Measurements from ENCODE around the gene UIMC1.

GRCh38 chr5:176873541-176874172 is 132.9 kb downstream of the UIMC1 start:
- TF ChIP-seq MAX (IDR thresholded peaks at IDR 0.05; ENCODE audit: low read depth): no peak
- TF ChIP-seq MXI1 (IDR thresholded peaks at IDR 0.05; ENCODE audit: low read depth, low read length): no peak
- TF ChIP-seq, protein P1, sequence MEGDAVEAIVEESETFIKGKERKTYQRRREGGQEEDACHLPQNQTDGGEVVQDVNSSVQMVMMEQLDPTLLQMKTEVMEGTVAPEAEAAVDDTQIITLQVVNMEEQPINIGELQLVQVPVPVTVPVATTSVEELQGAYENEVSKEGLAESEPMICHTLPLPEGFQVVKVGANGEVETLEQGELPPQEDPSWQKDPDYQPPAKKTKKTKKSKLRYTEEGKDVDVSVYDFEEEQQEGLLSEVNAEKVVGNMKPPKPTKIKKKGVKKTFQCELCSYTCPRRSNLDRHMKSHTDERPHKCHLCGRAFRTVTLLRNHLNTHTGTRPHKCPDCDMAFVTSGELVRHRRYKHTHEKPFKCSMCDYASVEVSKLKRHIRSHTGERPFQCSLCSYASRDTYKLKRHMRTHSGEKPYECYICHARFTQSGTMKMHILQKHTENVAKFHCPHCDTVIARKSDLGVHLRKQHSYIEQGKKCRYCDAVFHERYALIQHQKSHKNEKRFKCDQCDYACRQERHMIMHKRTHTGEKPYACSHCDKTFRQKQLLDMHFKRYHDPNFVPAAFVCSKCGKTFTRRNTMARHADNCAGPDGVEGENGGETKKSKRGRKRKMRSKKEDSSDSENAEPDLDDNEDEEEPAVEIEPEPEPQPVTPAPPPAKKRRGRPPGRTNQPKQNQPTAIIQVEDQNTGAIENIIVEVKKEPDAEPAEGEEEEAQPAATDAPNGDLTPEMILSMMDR (IDR thresholded peaks at IDR 0.05): no peak
- no peak for TF ChIP-seq EP300 (IDR thresholded peaks at IDR 0.05; ENCODE audit: borderline replicate concordance in 1 of 2, low read depth in 1 of 2, low read length in 1 of 2)
- TF ChIP-seq JUND (IDR thresholded peaks at IDR 0.05): no peak
